Measurements from ENCODE around the gene KRTAP10-6.

The KRTAP10-6 gene

DNA sequence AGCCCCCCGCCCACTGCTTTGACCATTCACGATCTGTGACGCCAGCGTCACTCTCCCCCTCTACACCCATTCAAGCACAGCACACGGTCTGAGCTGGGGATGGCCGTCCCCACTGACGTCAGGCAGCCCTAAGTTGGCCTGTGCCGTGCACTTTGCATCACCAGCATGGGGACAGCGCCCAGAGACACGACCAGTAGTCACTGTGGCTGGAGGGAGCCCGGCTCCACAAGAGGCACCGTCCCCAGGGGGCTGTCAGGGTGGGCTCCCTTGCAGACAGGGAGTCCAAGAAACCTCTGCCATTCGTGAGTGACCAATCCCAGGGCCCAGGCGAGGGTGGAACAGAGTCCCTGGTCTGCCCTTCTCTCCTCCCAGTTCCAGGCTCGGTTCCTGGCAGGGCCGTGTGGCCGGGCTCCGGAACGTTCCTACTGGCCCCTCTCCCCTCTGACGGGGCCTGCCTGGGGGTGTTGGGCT is 21.9 kb upstream of the KRTAP10-6 start:
- DNase-seq (ENCODE audit: low read depth in 1 of 2, low spot score in 1 of 2): no peak

DNA sequence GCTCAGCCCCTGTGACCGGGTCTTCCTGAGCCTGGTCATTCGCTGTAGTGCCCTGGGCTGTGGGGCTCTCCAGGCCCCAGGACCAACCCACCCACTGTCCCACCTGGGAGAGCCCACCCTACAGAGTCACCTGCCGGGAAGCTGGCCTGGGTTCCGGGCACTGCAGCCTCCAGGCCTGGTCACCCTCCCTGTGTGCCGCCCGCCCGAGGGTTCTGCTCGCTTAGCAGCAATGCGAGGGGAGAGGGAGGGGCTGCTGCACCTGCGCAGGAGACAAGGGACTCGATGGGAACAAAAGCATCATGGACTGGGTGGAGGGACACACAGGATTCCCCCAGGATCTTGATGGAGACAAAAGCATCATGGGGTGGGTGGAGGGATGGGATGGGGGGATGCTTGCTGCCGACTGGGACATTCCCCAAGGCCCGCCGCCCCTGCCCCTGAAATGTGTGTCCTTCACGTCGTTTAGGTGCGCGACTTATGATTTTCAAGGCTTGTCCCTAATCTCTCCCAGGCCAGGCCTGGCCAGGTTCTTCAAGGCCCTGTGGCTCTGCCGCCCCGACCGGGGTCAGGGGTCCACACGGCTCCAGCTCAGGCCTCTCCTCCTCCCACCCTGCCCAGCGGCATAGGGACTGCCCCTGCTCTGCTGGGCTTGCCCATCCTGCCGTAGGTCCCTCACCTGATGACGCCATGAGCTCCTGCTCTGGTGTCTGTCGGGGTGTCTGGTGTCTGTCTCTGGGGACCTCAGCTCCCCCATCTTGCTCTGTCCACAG is 21.3 kb upstream of the KRTAP10-6 start:
- TF ChIP-seq POLR2AphosphoS5 (IDR thresholded peaks at IDR 0.05; ENCODE audit: low read depth): no peak
- no peak for TF ChIP-seq CTCF (IDR thresholded peaks at IDR 0.05; ENCODE audit: insufficient read depth, low read length)
- TF ChIP-seq REST (IDR thresholded peaks at IDR 0.05; ENCODE audit: insufficient replicate concordance, low read depth): no peak
- no peak for TF ChIP-seq SPI1 (IDR thresholded peaks at IDR 0.05; ENCODE audit: borderline replicate concordance, low read depth)
- no peak for TF ChIP-seq GABPA (IDR thresholded peaks at IDR 0.05; ENCODE audit: low read depth)

More for the DNA sequence above, 21.9 kb upstream of the KRTAP10-6 start:
- TF ChIP-seq GABPA (IDR thresholded peaks at IDR 0.05; ENCODE audit: low read depth): no peak
- no peak for TF ChIP-seq POLR2AphosphoS5 (IDR thresholded peaks at IDR 0.05; ENCODE audit: low read depth)
- TF ChIP-seq SPI1 (IDR thresholded peaks at IDR 0.05; ENCODE audit: borderline replicate concordance, low read depth): no peak
- TF ChIP-seq REST (IDR thresholded peaks at IDR 0.05; ENCODE audit: insufficient replicate concordance, low read depth): no peak
- no peak for TF ChIP-seq CTCF (IDR thresholded peaks at IDR 0.05; ENCODE audit: insufficient read depth, low read length)
- no peak overlapping the region for H3K27ac ChIP-seq (replicated peaks)
- H3K4me3 ChIP-seq (replicated peaks; ENCODE audit: insufficient read depth, low read length): no peak overlapping the region
- no peaks in the 10 kb centered on the region for H3K27me3 ChIP-seq (ENCODE audit: insufficient read depth, poor library complexity, severe bottlenecking)

GRCh38 chr21:44612669-44613229 is 20.4 kb upstream of the KRTAP10-6 start:
- no peak overlapping the region for H3K4me3 ChIP-seq (replicated peaks; ENCODE audit: insufficient read depth, low read length)
- no peak for DNase-seq (ENCODE audit: low read depth in 1 of 2, low spot score in 1 of 2)
- no peaks in the 10 kb centered on the region for H3K27me3 ChIP-seq (ENCODE audit: insufficient read depth, poor library complexity, severe bottlenecking)
- H3K27ac ChIP-seq (replicated peaks): no peak overlapping the region
- TF ChIP-seq REST (IDR thresholded peaks at IDR 0.05; ENCODE audit: insufficient replicate concordance, low read depth) (no peak), SPI1 (IDR thresholded peaks at IDR 0.05; ENCODE audit: borderline replicate concordance, low read depth) (no peak), GABPA (IDR thresholded peaks at IDR 0.05; ENCODE audit: low read depth) (no peak), CTCF (IDR thresholded peaks at IDR 0.05; ENCODE audit: insufficient read depth, low read length) (no peak), POLR2AphosphoS5 (IDR thresholded peaks at IDR 0.05; ENCODE audit: low read depth) (no peak)

More for the DNA sequence above, 21.3 kb upstream of the KRTAP10-6 start:
- H3K27me3 ChIP-seq (ENCODE audit: insufficient read depth, poor library complexity, severe bottlenecking): no peaks in the 10 kb centered on the region
- DNase-seq (ENCODE audit: low read depth in 1 of 2, low spot score in 1 of 2): no peak
- no peak overlapping the region for H3K4me3 ChIP-seq (replicated peaks; ENCODE audit: insufficient read depth, low read length)
- no peak overlapping the region for H3K27ac ChIP-seq (replicated peaks)

Measured in HL-60 (cell line).